SIG-M5 treated with dmso at 0.1 percent for 504 hours (cell line): ENCODE measurements around the gene LRRC17.
"Not testable (repeated sequence)": the region's sequence is repeated elsewhere in the genome, so short reads cannot be mapped to it uniquely, and the experiment has no call there.

Experiments
- DNase-seq: peaks from one replicate; lab custom pipeline; 2025; ENCODE audit not compliant: unreplicated experiment; lab: John Stamatoyannopoulos, UW

The LRRC17 gene

GRCh38 chr7:102942181-102942866 lies 29.5 kb downstream of the LRRC17 start:
- DNase-seq = no peak

DNA sequence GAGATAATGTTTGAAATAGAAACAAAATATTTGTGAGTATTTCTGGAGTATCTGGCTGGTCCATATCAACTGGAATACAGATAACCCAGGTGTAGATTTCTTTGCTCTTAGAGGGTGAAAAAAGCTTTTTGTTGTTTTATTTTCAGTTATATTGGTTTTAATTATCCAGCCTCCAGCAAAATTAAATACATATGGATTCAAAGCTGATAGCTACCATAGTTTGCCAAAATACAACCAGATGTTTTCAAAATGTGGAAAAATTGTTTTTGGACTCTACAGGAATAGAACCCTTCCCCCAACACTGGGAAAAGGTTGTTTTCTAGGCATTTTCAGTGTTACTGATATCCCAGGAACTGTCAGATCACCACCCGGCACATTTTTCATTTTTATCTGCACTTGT lies 30.1 kb downstream of the LRRC17 start:
- DNase-seq = no peak

DNA sequence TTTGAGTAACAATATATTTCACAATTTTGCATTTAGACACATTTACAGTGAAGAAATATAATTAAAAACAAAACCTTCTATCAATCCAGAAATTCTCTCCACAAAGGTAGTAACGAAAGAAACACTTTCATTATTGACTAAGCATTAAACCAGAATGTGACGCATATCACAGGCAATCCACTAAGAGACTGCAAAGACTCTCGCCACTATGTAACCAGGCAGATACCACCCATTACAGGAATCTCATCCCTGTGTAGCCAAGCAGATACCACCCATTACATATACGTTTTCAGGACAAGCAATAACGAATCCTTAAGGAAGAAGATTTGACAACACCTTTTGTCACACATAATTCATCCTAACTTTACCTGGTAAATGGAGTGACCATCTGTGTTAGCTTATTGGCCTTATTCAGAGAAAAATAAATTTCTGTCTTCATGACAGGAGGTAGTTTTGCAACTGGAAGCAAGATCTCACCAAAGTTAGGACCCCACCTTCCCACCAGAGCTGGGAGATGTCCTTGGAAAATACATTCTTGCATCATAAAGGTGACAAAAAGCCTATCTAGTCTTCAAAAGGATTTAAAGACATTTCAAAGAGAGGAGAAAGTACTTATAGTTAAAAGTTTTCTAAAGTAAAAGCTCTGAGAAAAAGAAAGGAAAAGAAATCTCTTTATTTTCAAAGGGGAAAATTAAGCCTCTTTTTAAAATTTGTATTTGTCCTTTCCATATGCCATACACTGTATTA lies 30.8 kb downstream of the LRRC17 start:
- DNase-seq = no peak

DNA sequence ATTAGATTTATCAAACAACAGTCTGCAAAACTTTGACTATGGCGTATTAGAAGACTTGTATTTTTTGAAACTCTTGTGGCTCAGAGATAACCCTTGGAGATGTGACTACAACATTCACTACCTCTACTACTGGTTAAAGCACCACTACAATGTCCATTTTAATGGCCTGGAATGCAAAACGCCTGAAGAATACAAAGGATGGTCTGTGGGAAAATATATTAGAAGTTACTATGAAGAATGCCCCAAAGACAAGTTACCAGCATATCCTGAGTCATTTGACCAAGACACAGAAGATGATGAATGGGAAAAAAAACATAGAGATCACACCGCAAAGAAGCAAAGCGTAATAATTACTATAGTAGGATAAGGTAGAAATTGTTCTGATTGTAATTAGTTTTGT lies 31.4 kb downstream of the LRRC17 start:
- no peak for DNase-seq

DNA sequence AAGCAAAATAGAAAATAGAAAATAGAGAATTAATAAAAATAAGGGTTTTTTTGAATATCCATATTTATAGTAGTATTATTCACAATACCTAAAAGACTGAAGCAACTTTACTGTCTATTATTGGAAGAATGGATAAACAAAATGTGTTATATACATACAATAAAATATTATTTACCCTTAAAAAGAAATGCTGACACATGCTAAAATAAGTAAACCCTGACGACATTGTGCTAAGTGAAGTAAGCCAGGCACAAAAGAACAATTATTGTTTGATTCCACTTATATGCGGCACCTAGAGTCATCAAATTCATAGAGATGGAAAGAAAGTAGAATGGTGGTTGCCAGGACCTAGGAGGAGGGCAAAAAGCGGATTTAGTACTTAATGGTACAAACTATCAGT lies 39.0 kb downstream of the LRRC17 start:
- DNase-seq = no peak

GRCh38 chr7:102953406-102953805 lies 40.6 kb downstream of the LRRC17 start:
- peak; percentile 53 for DNase-seq

GRCh38 chr7:102954359-102954758 lies 41.6 kb downstream of the LRRC17 start:
- DNase-seq = not testable (repeated sequence)

GRCh38 chr7:102958004-102958403 lies 45.2 kb downstream of the LRRC17 start:
- DNase-seq = not testable (repeated sequence)

GRCh38 chr7:102961993-102962392 lies 49.2 kb downstream of the LRRC17 start:
- DNase-seq = not testable (repeated sequence)

GRCh38 chr7:102966465-102966864 lies 53.7 kb downstream of the LRRC17 start:
- DNase-seq = no peak

DNA sequence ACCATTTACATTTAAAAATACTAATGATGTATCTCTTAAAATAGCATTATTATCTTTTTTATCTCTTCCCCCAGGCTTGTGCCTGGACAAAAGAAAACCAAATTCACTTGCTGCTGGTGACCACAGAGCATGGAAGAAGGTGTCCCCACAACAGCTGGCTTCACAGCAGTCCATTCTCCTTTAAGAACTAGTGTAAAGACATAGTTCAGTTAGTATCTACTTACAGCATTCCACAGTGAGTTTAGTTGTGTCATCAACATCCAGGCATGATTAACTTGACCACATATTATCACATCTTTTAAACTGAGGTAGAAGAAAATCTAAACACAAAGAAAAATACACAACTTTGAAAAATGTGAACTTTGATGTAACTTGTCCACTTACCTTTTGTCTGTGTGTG lies 55.0 kb downstream of the LRRC17 start:
- DNase-seq = no peak

- DNase-seq = no peak
Measured at GRCh38 chr7:102973096-102973802, 60.4 kb downstream of the LRRC17 start.

DNA sequence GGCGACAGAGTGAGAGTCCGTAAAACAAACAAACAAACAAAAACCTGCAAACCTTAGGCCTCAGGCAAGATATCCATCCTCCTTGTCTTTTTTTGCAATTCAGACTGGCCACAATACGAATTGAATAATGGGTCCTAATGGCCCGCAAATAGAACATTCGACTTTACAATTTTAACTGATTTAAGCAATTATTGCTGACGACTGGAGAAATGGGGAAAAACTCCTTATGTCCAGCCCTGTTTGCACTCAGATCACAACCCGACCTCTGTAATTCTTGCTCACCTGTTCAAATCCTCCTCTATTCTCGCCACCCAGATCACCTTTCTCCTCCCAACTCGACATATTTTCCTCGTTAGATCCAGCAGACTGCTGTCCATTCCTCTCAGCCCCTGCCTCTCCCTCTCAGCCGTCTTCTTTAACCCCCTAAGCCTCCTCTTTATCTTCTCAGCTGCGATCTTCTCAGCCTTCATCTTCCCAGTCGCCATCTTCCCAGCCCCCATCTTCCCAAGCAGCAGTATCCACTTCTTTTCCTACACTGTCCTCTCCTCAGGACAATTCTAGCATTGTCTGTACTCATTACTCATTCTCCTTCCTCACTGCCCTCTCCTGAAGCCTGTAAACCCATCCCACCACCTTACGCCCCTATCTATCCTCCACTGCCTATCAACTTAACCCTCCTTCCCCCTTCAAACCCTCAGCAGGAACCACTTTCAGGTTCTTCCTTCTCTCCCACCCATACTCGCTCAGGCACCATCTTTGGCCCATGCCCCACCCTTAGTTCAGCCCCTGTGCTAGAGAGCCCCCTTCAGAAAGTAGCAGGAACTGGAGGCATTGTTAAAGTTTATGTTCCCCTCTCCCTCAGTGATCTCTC lies 61.8 kb downstream of the LRRC17 start:
- no peak for DNase-seq

DNA sequence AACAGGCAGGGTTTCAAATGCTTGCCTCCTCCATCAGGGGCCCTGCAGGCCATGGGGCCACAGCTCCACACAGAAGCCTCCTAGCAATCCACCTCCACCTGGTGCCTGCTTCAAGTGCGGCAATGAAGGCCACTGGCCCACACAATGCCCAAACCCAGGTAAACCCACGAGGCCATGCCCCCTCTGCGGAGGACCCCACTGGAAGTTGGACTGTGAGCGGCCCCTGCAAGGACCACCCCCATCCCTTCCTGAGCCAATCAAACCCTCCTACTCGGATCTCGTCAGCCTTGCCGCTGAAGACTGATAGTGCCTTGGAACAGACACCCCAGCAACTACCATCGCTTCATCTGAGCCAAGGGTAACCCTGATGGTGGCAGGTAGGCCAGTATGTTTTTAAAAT lies 63.1 kb downstream of the LRRC17 start:
- no peak for DNase-seq

DNA sequence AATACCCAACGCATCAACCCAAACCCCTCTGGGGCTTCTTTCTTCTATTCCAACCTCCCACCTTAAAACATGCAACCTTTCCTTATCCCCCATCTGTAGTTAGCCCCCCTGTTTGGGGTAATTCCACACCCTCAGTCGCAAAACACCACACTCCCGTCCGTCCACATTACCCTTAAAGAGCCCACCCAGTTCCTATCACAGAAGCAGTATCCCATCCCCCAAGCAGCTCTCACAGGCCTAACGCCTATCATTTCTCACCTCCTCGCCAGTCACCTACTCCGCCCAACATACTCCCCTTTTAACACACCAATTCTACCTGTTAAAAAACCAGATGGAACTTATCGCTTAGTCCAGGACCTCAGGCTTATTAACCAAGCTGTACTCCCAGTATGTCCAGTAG lies 63.7 kb downstream of the LRRC17 start:
- no peak for DNase-seq

DNA sequence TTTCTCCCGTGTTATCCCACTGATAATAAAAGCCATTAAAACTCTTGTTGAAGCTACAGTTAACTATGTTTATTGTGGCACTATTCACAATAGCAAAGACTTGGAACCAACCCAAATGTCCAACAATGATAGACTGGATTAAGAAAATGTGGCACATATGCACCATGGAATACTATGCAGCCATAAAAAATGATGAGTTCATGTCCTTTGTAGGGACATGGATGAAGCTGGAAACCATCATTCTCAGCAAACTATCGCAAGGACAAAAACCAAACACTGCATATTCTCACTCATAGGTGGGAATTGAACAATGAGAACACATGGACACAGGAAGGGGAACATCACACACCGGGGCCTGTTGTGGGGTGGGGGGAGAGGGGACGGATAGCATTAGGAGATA lies 64.8 kb downstream of the LRRC17 start:
- not testable (repeated sequence) for DNase-seq

- DNase-seq = no peak
Measured at GRCh38 chr7:102978284-102978683, 65.5 kb downstream of the LRRC17 start.

DNA sequence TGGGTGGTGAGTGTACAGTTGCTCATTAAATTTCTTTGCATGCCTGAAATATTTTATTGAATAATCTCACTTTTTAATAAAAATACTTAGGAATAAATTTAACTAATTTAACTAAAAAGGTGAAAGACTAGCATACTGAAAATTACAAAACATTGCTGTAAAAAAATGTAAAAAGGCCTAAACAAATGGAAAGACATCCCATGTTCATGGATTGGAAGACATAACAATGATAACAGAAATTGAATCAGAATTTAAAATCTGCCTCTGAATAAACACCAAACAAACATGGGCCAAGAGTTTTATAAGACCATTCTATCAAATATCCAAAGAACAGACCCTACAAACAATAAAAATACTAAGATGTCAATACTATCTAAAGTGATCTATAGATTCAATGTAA lies 66.9 kb downstream of the LRRC17 start:
- DNase-seq = no peak

GRCh38 chr7:102981451-102981850 lies 68.7 kb downstream of the LRRC17 start:
- no peak for DNase-seq

DNA sequence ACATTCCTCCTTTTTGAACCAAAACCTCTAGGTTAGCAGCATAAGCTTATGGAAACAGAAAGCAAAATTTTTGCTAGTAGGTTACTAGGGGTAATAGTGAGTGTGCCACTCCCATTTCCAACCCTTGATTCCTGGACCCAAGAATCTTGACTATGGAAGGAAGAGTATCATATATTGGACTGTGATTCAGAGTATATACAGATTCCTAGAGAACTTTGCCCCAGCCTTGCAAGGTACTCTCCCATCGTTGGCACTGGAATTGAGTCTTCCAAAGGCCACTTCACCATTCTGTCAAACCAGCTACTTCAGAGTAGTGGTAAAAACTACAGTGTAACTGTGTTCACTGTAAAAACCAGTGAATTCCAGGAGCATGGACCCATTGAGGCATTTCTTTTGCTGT lies 69.4 kb downstream of the LRRC17 start:
- DNase-seq = no peak

DNA sequence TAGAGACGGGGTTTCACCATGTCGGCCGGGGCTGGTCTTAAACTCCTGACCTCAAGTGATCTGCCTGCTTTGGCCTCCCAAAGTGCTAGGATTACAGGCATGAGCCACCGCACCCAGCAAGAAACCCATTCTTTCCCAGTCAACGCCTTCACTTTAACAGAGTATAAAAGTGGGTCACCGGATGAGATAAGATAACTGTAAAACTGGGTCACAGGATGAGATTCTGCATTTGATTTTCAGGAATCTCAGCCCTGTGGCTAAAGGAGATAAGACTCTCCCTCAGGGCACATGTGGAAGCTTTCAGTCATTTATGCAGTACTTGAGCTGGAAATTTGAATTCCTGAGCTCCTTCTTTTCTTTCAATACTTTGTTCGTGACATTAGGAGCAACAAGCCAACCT lies 70.8 kb downstream of the LRRC17 start:
- no peak for DNase-seq
